T-helper 17 cell (primary cell): ENCODE results near the gene GUCA2B. TPM values are rescaled to one million over a fixed set of nuclear protein-coding genes. Genes with fewer than 3 reads are reported as not detected.

ENCODE experiments used
- ATAC-seq: fragments of 150-1000 bp; cut with Tn5 transposase; 2 replicates; pipeline ENCODE4 v1.10.0; 2021; ENCODE audit warnings: mild to moderate bottlenecking, moderate library complexity
- DNase-seq, 3 donors: peaks; one replicate each; pipeline versions ENCODE4 v3.0.0 to v3.0.0-alpha.2; 2020 to 2021
- H3K9me3 ChIP-seq: one replicate; pipeline ENCODE4 v1.7.0; 2013; ENCODE audit warnings: low read length, mild to moderate bottlenecking; ENCODE audit not compliant: control insufficient read depth, poor library complexity, severe bottlenecking
- H3K27ac Mint-ChIP-seq: one replicate; pipeline ENCODE4 v1.8.0; 2022; ENCODE audit warnings: mild to moderate bottlenecking, moderate library complexity, mixed read lengths
- H3K27me3 Mint-ChIP-seq: one replicate; pipeline ENCODE4 v1.8.0; 2022; ENCODE audit warnings: mixed read lengths
- H3K36me3 Mint-ChIP-seq: one replicate; pipeline ENCODE4 v1.8.0; 2022; ENCODE audit warnings: low read depth, mixed read lengths
- H3K4me1 Mint-ChIP-seq: one replicate; pipeline ENCODE4 v1.8.0; 2022; ENCODE audit warnings: mild to moderate bottlenecking, mixed read lengths
- H3K4me3 Mint-ChIP-seq: one replicate; pipeline ENCODE4 v1.8.0; 2022; ENCODE audit warnings: mild to moderate bottlenecking, moderate library complexity, mixed read lengths
- total RNA-seq, 4 donors: library from RNA in 2 of 4; stranded (reverse) in 2 of 4; gene quantifications; one replicate each; pipeline ENCODE4 v1.2.3 and lab custom pipeline; 2022 to 2026

Gene GUCA2B
- total RNA-seq, 2 donors from 2014 or later = not detected

- Mint-ChIP-seq H3K27ac (no peak overlapping the region), H3K27me3 (peaks cover 6% of the 10 kb centered on the region), H3K4me1 (peaks cover 5% of the 10 kb centered on the region), H3K36me3 (no peaks in the 10 kb centered on the region), H3K4me3 (no peak overlapping the region)
- no peak for DNase-seq
- H3K9me3 ChIP-seq = no peaks in the 10 kb centered on the region
- ATAC-seq = no peak
Measured at GRCh38 chr1:42175314-42176054, 22.3 kb downstream of the GUCA2B start.

- peaks cover 3% of the 10 kb centered on the region for H3K36me3 Mint-ChIP-seq
- ATAC-seq = peak; percentile 49
- no peaks in the 10 kb centered on the region for H3K27me3 Mint-ChIP-seq
- H3K4me1 Mint-ChIP-seq = peaks cover 5% of the 10 kb centered on the region
- H3K27ac Mint-ChIP-seq = no peak overlapping the region
- no peaks in the 10 kb centered on the region for H3K9me3 ChIP-seq
- no peak overlapping the region for H3K4me3 Mint-ChIP-seq
- no peak for DNase-seq
Measured at GRCh38 chr1:42176902-42177519, 23.8 kb downstream of the GUCA2B start.

- H3K27me3 Mint-ChIP-seq = no peaks in the 10 kb centered on the region
- H3K4me3 Mint-ChIP-seq = no peak overlapping the region
- H3K9me3 ChIP-seq = no peaks in the 10 kb centered on the region
- H3K27ac Mint-ChIP-seq = no peak overlapping the region
- peaks cover 3% of the 10 kb centered on the region for H3K36me3 Mint-ChIP-seq
- ATAC-seq (no peak), DNase-seq (no peak)
- peaks cover 5% of the 10 kb centered on the region for H3K4me1 Mint-ChIP-seq
Measured at GRCh38 chr1:42177541-42177981, 24.4 kb downstream of the GUCA2B start.

DNA sequence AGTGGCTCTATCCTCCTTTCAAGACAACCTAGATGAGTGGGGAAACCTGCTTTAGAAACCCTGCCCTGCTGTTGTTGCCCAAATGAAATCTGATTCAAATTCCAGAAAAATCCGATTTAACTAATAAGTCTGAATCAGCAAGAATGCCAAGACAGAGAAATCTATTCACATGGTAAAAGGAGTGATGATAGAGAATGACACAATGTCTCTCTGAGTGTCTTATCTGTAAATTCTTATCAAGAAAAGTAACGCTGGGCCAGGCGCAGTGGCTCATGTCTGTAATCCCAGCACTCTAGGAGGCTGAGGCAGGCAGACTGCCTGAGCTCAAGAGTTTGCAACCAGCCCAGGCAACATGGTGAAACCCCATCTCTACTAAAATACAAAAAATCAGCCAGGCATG is 25.0 kb downstream of the GUCA2B start:
- DNase-seq (no peak), ATAC-seq (no peak)
- H3K9me3 ChIP-seq = no peaks in the 10 kb centered on the region
- Mint-ChIP-seq H3K4me3 (no peak overlapping the region), H3K27ac (peak overlapping the region; percentile 56), H3K27me3 (no peaks in the 10 kb centered on the region), H3K36me3 (peaks cover 3% of the 10 kb centered on the region), H3K4me1 (peaks cover 5% of the 10 kb centered on the region)

GRCh38 chr1:42179275-42179674 is 26.1 kb downstream of the GUCA2B start:
- Mint-ChIP-seq H3K4me1 (peaks cover 5% of the 10 kb centered on the region), H3K27me3 (no peaks in the 10 kb centered on the region), H3K4me3 (no peak overlapping the region), H3K36me3 (peaks cover 3% of the 10 kb centered on the region), H3K27ac (no peak overlapping the region)
- DNase-seq (no peak), ATAC-seq (no peak)
- H3K9me3 ChIP-seq = no peaks in the 10 kb centered on the region

GRCh38 chr1:42179900-42180329 is 26.7 kb downstream of the GUCA2B start:
- peak overlapping the region; percentile 72 for H3K27ac Mint-ChIP-seq
- H3K36me3 Mint-ChIP-seq = peaks cover 7% of the 10 kb centered on the region

DNA sequence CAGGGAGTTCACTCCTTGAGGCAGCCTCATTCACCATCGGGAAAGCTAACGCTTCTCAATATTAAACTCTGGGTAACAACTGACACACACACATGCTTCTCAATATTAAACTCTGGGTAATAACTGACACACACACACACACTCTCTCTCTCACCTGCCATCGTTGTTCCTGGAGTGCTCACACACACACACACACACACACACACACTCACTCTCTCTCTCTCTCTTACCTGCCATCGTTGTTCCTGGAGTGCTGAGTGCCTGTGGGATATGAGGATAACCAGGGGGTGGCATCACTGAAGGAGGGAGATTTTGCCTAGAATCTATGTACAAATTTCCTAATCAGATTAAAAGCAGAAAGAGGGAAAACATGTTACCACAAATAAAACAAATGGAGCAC is 28.5 kb downstream of the GUCA2B start:
- DNase-seq (no peak), ATAC-seq (no peak)
- peaks cover 13% of the 10 kb centered on the region for H3K36me3 Mint-ChIP-seq
- H3K4me1 Mint-ChIP-seq = peaks cover 9% of the 10 kb centered on the region
- peak overlapping the region; percentile 74 for H3K27ac Mint-ChIP-seq
- no peaks in the 10 kb centered on the region for H3K9me3 ChIP-seq
- no peak overlapping the region for H3K4me3 Mint-ChIP-seq
- no peaks in the 10 kb centered on the region for H3K27me3 Mint-ChIP-seq

More at GRCh38 chr1:42179900-42180329, 26.7 kb downstream of the GUCA2B start:
- Mint-ChIP-seq H3K4me3 (no peak overlapping the region), H3K27me3 (no peaks in the 10 kb centered on the region), H3K4me1 (peaks cover 5% of the 10 kb centered on the region)
- no peak for DNase-seq
- H3K9me3 ChIP-seq = no peaks in the 10 kb centered on the region
- no peak for ATAC-seq

DNA sequence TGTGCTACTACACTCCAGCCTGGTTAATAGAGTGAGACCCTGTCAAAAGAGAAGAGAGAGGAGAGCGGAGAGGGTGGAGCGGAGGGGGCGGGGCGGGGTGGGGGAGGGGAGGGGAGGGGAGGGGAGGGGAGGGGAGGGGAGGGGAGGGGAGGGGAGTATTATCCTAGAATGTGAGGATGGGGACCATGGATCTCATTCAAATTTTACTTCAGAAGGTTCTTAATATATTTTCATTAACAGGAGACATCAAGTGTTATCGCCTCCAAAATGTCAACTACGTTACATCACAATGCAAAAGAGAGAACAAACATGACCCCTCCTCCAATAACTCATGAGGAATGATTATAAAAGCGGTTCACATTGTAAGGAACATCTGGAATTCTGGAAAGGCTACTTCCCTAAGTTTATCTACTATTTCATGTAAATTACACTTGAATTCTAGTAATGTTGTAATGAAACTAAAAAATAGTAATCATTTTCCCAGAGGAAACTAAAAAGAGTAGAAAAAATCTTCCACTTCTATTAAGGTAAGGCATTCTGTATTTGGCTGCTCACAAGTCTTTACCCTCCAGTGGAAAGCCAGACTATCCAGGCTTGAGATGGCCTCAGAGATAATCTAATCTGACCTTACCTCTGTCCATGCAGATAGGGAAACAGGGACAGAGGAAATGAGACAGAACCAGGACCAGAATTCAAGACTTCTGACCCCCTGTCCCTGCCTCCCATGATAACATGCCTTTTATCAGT is 30.2 kb downstream of the GUCA2B start:
- ATAC-seq = no peak
- peaks cover 11% of the 10 kb centered on the region for H3K4me1 Mint-ChIP-seq
- no peak overlapping the region for H3K4me3 Mint-ChIP-seq
- H3K27me3 Mint-ChIP-seq = no peaks in the 10 kb centered on the region
- no peak for DNase-seq
- no peaks in the 10 kb centered on the region for H3K9me3 ChIP-seq
- H3K36me3 Mint-ChIP-seq = peaks cover 19% of the 10 kb centered on the region
- no peak overlapping the region for H3K27ac Mint-ChIP-seq

DNA sequence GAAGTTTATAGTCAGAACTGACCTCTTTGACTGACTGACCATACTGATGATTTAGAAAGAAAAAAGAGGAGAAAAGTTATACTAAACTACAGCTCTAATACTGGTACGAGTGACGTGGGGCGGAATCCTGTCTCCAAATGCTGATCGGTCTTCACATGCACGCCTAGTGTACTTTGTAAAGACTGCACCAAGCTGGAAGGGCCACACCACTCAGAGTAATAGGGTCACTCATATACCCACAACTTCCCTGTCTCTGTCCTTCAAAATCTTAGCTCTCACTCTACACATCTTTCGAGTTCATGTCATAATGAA is 30.7 kb downstream of the GUCA2B start:
- Mint-ChIP-seq H3K4me3 (no peak overlapping the region), H3K36me3 (peaks cover 19% of the 10 kb centered on the region), H3K4me1 (peaks cover 11% of the 10 kb centered on the region), H3K27ac (no peak overlapping the region), H3K27me3 (no peaks in the 10 kb centered on the region)
- ATAC-seq (no peak), DNase-seq (no peak)
- H3K9me3 ChIP-seq = no peaks in the 10 kb centered on the region

DNA sequence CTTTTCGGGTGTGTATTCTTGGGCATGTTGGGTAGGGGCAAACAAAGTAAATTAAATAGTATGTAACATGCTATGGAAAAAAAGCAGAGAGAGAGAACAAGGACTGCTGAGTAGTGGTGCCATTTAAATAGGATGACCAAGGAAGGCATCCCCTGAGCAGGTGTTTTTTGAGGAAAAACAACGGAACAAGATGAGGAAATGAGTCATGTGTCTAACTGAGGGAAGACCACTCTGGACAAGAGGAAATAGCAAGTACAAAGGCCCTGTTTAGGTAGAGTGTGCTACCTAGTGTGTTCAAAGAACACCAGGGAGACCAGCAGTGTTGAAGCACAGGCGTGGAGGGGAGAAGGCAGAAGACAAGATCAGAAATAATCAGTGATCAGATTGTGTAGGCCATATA is 31.4 kb downstream of the GUCA2B start:
- H3K9me3 ChIP-seq = no peaks in the 10 kb centered on the region
- Mint-ChIP-seq H3K27ac (peak overlapping the region; percentile 59), H3K27me3 (no peaks in the 10 kb centered on the region), H3K36me3 (peaks cover 19% of the 10 kb centered on the region), H3K4me3 (no peak overlapping the region), H3K4me1 (peaks cover 11% of the 10 kb centered on the region)
- ATAC-seq = no peak
- DNase-seq = no peak

- peak overlapping the region; percentile 59 for H3K27ac Mint-ChIP-seq
- no peaks in the 10 kb centered on the region for H3K9me3 ChIP-seq
- peaks cover 21% of the 10 kb centered on the region for H3K36me3 Mint-ChIP-seq
- no peak overlapping the region for H3K4me3 Mint-ChIP-seq
- ATAC-seq = no peak
- peaks cover 12% of the 10 kb centered on the region for H3K4me1 Mint-ChIP-seq
- H3K27me3 Mint-ChIP-seq = no peaks in the 10 kb centered on the region
- no peak for DNase-seq
Measured at GRCh38 chr1:42186152-42186551, 32.9 kb downstream of the GUCA2B start.

DNA sequence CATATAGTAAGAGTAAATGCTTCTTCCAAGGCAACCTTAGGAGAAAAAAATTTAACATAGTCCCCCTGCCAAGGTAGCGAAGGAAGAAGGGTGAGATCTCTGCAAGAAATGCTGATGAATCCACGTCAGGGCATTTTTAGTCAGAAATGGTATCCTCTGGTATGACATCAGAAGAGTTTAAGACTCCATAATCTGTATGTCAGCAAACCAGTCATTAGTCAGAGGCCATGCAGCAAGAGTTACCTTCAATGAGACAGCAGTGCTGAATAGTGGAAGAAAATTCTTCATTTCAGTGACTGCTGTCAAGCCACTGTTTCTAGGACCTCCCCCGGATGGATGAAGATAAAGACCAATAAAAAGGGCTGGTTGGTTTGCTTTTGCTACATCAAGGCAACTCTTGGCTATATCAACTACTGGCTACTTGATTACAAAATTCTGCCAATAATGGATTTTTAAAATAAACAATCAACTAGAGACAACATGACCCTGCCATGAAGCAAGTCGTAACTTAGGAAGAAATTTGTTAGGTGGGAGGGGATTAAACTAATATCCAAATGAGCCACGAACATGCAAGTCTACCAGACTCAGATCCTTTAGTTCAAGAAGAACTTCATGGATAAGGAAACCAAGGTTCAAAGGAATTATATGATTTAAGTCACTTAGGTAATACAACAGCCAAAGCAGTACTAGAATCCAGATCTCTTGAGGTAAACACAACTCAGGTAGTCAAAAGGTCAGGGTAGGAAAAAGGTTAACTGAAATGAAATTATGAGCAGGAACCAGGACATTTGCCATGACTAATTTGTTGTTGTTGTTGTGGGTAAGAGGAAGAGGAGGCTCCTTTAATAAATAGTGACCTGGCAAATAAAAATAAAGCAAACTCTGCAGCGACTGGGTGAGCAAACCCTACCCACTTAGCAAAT is 37.0 kb downstream of the GUCA2B start:
- ATAC-seq = no peak
- H3K27me3 Mint-ChIP-seq = no peaks in the 10 kb centered on the region
- H3K4me1 Mint-ChIP-seq = peaks cover 14% of the 10 kb centered on the region
- H3K9me3 ChIP-seq = no peaks in the 10 kb centered on the region
- no peak overlapping the region for H3K4me3 Mint-ChIP-seq
- no peak for DNase-seq
- H3K36me3 Mint-ChIP-seq = peaks cover 21% of the 10 kb centered on the region
- H3K27ac Mint-ChIP-seq = no peak overlapping the region

DNA sequence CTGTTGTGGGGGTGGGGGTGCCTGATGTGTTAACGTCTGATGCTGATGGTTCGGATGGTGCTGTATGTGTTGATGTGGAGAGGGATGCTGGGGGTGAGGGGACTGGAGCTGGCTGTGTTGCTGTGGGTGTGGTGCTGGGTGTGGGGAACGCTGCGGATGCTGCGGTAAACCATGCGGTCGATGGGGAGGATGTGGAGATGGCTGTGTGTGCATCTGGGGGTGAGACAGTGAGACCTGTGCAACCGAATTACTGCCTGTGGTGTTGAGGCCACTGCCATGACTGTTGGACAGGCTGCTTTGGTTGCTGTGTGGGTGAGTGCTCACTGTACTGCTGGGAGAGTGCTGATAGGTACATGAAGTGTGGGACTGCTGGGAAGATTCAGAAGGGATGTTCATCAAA is 38.1 kb downstream of the GUCA2B start:
- peaks cover 9% of the 10 kb centered on the region for H3K4me1 Mint-ChIP-seq
- H3K4me3 Mint-ChIP-seq = peak overlapping the region; percentile 28
- no peaks in the 10 kb centered on the region for H3K9me3 ChIP-seq
- peaks cover 17% of the 10 kb centered on the region for H3K36me3 Mint-ChIP-seq
- DNase-seq (no peak), ATAC-seq (no peak)
- H3K27ac Mint-ChIP-seq = no peak overlapping the region
- no peaks in the 10 kb centered on the region for H3K27me3 Mint-ChIP-seq
